Activated naive CD4-positive, alpha-beta T cell treated with anti-CD3 and anti-CD28 coated beads, Interleukin-2, amount 50 U/mL, for 72 hours (primary cell): ENCODE results near the gene CASP1. TPM values are rescaled to one million over a fixed set of nuclear protein-coding genes. Genes with fewer than 3 reads are reported as not detected.
"Not testable (repeated sequence)": the region's sequence is repeated elsewhere in the genome, so short reads cannot be mapped to it uniquely, and the experiment has no call there.

Experiments
- ATAC-seq, 2 donors: fragments of 150-1000 bp; cut with Tn5 transposase; 2 replicates each; pipeline ENCODE4 v1.10.0; 2021; ENCODE audit warnings: mild to moderate bottlenecking in 2 of 2, moderate library complexity in 2 of 2
- DNase-seq, 2 donors: peaks; one replicate each; pipeline ENCODE4 v3.0.0; 2021 to 2022; ENCODE audit warnings: low spot score in 2 of 2
- H3K27ac Mint-ChIP-seq, 2 donors: one replicate each; pipeline ENCODE4 v1.8.0; 2022; ENCODE audit warnings: mild to moderate bottlenecking in 2 of 2, mixed read lengths in 2 of 2
- H3K36me3 Mint-ChIP-seq, 2 donors: one replicate each; pipeline ENCODE4 v1.8.0; 2022; ENCODE audit warnings: mixed read lengths in 2 of 2
- H3K9me3 Mint-ChIP-seq, 2 donors: one replicate each; pipeline ENCODE4 v1.8.0; 2022; ENCODE audit warnings: mixed read lengths in 2 of 2
- total RNA-seq, 2 donors: library from RNA; stranded (reverse); gene quantifications; one replicate each; pipeline ENCODE4 v1.2.3, GENCODE V29; 2022

Gene CASP1
- total RNA-seq: 10 to 100 TPM; 23.6 to 46.5 TPM

DNA sequence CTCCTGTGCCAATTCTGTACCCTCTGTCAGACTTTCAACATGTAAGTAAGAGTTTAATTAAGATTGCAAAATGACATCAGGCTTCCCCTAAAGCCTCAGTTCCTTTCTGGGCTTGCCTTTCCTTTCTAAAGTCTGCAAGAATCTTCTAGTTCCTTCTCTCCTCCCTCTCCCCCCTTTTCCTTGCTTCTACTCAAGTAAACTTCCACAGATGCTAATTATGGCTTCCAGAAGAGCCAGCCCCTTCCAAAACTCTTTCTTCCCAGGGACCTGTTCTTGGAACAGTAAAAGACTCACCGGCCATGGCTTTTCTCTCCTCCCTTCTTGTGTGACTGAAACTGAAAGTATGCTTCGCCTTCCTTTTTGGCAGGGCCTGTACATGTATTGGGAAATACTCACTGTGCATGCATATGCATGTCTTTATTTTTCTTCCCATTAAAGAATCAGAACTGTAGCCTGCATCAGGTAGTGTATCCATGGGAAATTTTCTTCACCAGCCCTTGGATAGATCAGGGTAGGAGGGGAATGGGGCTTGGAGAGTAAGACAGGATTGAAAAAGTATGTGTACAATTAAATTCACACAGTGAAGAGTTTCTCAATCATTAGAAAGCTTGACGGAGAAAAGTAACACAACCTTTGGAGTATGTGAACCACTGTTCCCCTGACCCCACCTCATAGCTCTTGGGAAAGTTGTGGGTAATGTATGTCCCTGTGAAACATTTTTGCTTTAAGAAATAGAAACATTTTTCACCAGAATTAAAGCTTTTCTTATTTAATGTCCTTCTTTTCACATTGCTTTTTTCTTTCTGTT lies at the start of gene CASP1:
Gene CASP1, minus strand, starts transcription at position 332 of the 808 bp plus-strand sequence. Its CDS starts 31 bp downstream, at position 301.
- ATAC-seq: peak; percentile 80 to 84
- peak in 1 of 2 donors; percentile 27 for DNase-seq
- Mint-ChIP-seq H3K27ac (peak within 1 kb of the TSS; percentile 87 to 94), H3K36me3 (peaks cover 19 to 28% of the 10 kb centered on the region in 2 donors), H3K9me3 (peaks cover 5 to 14% of the 10 kb centered on the region in 2 donors)

DNA sequence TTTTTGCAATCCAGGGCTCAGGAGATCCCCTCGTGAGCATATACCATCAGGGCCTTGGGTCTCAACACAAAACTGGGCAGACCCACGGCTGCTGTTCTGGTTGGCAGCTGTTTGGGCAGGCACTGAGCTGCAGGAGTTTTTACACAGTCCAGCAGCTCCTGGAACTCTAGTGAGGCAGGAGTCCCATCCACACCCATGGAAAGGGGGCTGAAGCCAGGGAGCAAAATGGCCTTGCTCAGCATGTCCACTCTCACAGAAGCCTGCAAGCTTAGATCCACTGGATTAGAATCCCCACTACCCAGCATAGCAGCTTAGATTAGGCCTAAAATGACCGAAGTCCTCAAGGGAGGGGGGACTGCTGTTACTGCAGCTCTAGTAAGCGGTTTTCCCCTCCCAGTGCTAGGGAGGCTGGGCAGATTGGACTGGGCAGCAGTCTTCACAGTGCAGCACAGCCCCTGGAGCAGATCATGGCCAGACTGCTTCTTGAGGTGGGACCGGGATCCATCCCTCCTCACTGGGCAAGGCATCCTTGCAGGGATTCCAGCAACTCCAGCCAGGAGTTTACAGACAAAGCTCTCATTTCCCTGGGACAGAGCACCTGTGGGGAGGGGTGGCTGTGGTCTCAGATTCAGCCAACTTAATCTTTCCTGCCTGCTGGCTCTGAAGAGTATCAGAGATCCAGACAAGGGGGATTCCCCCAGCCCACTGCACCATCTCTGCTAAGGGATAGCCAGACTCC lies 46.6 kb upstream of the CASP1 start:
- H3K9me3 Mint-ChIP-seq: no peaks in the 10 kb centered on the region
- no peak for DNase-seq
- H3K27ac Mint-ChIP-seq: no peak overlapping the region
- H3K36me3 Mint-ChIP-seq: no peaks in the 10 kb centered on the region
- no peak for ATAC-seq

DNA sequence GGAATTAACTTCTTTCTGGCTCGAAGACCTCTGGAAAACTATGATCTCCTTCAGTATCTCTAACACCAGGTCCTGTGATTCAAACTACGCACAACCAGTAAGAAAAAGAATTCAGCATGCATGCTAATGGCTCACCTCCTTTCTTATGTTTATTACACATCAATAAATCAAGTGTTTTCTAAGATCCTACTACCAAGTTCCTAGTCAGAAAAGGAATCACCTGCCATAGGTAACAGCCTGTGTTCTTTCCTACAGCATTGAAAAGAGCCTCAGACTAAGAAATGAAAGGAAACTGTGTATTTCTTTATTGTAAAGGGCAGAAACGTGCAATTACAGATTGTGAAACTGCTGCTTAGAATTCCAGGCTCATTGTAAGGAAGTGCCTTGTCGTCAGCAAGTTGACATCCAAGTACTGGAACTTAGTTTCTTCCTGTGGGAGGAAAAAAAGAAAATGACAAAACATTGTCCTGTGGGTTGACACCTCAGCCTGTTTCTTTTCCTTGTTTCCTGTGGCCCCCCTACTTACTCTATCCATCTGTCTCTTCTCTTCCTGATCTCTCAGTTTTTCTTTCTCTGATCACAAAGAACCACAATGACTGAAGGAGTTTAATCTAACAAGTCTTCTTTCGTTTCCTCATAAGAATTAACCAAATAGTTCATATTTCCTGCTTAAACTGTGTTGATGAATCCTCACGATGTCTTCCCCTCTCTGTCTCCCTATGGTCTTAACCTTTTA lies 45.4 kb upstream of the CASP1 start:
- not testable (repeated sequence) for H3K27ac Mint-ChIP-seq, H3K9me3 Mint-ChIP-seq, DNase-seq, H3K36me3 Mint-ChIP-seq, ATAC-seq

DNA sequence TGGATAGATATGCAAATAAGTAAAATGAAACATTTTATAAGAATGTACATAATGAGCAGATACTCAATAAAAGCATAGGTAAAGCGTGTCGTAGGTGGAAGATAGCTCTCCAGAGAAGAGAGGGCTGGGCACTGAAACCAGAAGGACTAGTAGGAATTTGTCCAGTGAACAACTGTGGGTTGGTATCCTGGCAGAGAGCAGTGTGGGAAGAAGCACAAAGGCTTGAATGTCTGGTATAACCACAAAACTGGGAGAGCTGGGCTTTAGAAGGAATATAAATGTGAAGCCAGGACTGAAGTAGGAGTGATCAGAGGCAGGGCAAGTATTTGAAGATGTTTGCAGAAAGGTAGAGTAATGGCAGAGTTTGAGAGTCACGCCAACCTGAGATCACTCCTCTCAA lies 43.3 kb upstream of the CASP1 start:
- no peak overlapping the region for H3K27ac Mint-ChIP-seq
- no peak for ATAC-seq

DNA sequence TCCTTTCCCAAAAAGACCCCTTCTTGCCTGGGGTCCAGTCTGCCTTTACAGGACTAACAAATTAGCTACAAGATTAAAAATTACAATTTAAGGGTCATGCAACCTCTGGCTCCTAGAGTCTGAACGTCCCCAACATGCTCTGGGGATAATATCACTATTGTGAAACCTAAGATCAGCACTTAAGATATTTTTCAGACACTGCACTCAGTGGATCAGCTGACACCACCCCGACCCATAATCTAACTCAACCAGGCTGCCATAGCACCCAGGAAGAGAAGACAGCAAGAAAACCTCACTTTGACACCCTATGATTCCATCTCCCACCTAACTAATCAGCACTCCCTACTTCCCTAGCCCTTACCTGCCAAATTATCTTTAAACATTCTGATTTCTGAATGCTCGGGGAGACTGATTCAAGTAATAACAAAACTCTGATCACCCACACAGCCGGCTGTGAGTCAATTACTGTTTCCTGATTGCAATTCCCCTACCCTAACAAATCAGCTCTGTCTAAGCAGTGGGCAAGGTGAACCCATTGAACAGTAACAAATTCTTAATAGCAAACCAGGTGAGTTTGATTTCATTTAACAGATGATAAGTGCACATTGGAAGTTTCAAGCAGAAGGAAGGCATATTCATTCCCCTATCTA lies 42.3 kb upstream of the CASP1 start:
- DNase-seq: peak in 1 of 2 donors; percentile 19
- not testable (repeated sequence) for H3K27ac Mint-ChIP-seq, H3K36me3 Mint-ChIP-seq, H3K9me3 Mint-ChIP-seq
- peak; percentile 80 to 98 for ATAC-seq

More for the DNA sequence above, 43.3 kb upstream of the CASP1 start:
- no peaks in the 10 kb centered on the region for H3K9me3 Mint-ChIP-seq
- no peak for DNase-seq
- H3K36me3 Mint-ChIP-seq: no peaks in the 10 kb centered on the region

DNA sequence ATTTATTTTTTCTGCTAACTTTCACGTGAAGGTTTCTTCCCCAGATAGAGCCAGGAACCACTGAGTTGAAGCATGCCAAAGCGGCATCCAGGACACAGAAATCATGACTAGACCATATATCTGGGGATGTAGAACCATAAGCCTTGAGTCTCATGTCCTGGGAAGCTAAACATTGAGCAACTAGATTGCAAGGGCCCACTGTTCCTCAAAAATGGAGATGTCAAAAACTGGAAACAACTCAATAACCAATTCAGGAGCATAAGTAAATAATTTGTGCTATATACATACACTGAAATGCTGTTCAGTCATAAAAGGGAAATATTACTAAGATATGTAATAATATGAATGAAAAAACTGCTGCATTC lies 39.2 kb upstream of the CASP1 start:
- Mint-ChIP-seq H3K36me3 (no peaks in the 10 kb centered on the region), H3K9me3 (peaks cover 0 to 4% of the 10 kb centered on the region in 2 donors), H3K27ac (no peak overlapping the region)
- no peak for ATAC-seq
- no peak for DNase-seq

DNA sequence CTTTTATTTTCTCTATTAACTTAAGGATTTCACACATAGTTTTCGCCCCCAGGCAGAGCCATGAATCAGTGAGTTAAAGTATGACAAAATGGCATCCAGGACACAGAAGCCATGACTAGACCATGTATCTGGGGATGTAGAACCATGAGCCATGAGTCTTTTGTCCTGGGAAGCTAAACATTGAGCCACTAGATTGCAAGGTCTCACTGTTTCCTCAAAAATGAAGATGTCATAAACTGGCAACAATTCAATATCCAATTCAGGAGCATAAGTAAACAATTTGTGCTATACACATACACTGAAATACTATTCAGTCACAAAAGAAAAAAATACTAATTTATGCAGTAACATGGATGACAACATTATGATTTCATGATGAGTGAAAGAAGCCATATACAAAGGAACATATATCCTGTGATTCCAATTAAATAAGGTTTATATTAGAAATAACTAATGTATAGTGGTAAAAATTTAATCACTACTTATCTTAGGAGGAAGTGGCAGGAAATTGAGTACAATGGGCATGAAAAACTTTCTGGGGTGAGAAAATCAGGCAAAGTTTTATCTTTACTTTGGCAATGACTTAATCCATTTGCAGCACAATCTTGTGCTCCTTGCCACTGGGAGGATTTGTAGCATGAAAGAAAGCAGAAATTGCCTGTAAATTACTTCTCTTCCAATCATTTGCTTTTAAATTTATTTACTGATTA lies 38.7 kb upstream of the CASP1 start:
- Mint-ChIP-seq H3K27ac (no peak overlapping the region), H3K36me3 (no peaks in the 10 kb centered on the region), H3K9me3 (peaks cover 0 to 4% of the 10 kb centered on the region in 2 donors)
- DNase-seq: no peak
- no peak for ATAC-seq

DNA sequence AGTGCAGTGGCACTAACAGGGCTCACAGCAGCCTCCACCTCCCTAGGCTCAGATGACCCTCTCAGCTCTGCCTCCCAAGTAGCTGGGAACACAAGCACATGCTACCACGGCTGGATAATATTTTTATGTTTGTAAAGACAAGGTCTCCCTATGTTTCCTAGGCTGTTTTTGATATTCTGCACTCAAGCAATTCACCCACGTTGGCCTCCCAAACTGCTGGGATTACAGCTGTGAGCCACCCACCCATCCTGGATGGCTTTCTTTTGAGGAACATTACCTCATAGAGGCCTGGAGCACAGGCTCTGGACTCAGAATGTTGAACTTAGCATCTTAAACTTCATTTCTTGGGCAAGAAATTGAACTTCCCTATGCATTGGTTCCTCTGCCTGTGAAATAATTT lies 37.1 kb upstream of the CASP1 start:
- ATAC-seq, DNase-seq, H3K36me3 Mint-ChIP-seq, H3K27ac Mint-ChIP-seq, H3K9me3 Mint-ChIP-seq: not testable (repeated sequence)

DNA sequence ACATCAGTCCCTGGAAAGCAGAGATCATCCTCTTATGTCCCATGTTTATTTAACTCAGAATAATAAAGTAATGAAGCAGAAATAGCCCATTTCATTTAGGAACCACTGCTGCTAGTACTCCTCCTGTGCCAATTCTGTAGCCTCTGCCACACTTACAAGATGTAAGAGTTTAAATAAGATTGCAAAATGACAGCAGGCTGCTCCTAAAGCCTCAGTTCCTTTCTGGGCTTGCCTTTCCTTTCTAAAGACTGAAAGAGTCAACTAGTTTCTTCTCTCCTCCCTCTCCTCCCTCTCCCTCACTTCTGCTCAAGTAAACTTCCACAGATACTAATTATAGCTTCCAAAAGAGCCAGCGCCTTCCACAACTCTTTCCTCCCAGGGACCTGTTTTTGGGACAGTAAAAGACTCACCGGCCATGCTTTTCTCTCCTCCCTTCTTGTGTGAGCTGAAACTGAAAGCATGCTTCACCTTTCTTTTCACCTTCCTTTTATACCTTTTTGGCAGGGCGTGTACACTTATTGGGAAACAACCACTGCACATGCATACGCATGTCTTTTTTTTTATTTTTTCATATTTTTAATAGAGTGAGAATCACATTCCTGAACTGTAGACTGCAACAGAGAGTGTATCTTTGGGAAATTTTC lies 36.3 kb upstream of the CASP1 start:
- Mint-ChIP-seq H3K36me3 (no peaks in the 10 kb centered on the region), H3K27ac (peak overlapping the region in 1 of 2 donors; percentile 41), H3K9me3 (peaks cover 0 to 4% of the 10 kb centered on the region in 2 donors)
- DNase-seq (no peak), ATAC-seq (peak in 1 of 2 donors; percentile 32)

DNA sequence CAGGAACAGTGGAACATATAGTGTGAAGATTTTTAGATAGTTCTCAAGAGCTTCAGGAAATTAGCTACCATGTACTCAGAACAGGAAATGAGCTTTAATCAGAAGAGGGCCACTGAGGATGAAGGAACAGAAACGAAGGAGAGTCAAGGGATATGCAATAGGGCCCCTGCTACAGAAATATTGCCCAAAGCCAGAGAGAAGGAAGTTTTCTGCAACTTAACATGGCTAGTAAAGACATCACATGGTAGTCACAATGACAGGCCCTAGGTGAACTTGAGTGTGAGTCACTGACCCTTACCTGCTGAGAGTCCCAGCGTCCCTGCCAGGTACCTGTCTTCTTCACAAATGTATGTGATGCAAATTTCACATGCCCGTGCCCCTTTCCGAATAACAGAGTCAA lies 35.4 kb upstream of the CASP1 start:
- Mint-ChIP-seq H3K27ac (no peak overlapping the region), H3K9me3 (peaks cover 0 to 4% of the 10 kb centered on the region in 2 donors), H3K36me3 (no peaks in the 10 kb centered on the region)
- ATAC-seq: peak in 1 of 2 donors; percentile 20
- no peak for DNase-seq

DNA sequence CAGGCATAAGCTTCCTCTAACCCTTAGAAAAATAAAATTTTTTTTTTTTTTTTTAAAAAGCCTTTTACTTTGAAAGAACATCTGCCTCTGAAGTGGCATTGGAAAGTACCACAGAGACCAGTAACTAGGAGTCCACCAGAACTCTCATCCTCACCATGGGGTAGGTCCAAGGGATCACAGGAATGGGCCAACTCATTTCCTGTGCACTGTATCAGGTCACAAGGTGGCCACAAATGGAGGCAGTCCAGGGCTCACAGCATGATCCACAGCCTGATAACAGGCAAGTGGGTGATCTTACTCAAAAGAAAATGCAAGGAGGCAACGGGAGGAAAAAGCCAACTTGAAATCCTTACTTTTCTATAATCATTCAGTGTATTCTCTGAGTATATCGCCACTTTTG lies 34.8 kb upstream of the CASP1 start:
- H3K36me3 Mint-ChIP-seq, H3K27ac Mint-ChIP-seq, DNase-seq, H3K9me3 Mint-ChIP-seq: not testable (repeated sequence)
- ATAC-seq: peak in 1 of 2 donors; percentile 73

DNA sequence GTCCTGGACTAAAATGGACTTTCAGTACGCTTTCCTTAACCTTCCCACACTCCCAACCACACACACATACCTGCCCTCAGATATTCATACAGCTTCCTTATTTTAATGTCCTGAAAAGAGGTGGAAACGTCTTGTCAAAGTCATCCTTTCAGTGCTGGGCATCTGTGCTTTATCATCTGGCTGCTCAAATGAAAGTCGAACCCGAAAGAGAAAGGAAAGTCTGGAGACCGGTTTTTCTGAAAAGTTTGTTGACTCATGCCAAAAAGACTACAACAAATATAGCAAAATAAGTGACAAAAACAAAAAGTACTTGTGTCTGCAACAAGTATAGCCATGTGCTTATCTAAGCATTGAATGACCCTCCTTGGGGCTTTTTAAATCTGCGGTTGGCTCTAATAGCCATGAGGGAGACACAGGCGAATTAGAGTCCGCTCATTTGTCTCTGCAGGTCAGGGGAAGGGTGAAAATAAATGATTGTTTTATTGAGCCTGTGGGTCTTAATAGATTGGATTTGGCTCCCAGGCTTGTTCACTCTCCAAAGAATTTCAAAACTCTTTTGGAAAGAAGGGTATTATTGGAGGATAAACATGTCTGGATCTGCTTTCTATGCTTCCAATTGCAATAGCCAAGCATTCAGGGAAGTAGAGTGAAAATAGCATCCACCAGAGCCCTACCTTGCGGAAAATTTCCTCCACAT lies 28.4 kb upstream of the CASP1 start:
- not testable (repeated sequence) for DNase-seq, H3K27ac Mint-ChIP-seq, H3K36me3 Mint-ChIP-seq, ATAC-seq, H3K9me3 Mint-ChIP-seq

DNA sequence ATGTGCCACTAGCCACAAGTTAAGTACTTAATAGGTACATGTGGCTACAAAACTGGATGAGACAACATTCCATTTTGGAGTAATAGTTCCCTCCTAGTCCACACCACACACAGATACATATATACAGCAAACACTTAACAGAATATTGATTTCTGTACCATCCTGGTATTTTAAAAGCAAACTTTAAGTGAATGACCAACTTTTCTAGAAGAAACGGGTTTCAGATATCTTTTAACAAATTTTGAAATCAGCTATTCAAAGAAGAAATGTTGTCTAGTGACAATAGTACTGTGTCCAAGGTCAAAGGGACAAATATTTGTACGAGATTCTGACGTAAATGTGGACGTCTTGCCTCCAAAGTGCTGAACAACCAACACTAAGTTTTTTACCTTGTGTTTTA lies 22.5 kb upstream of the CASP1 start:
- Mint-ChIP-seq H3K36me3 (no peaks in the 10 kb centered on the region), H3K9me3 (no peaks in the 10 kb centered on the region), H3K27ac (no peak overlapping the region)
- DNase-seq: no peak
- no peak for ATAC-seq

DNA sequence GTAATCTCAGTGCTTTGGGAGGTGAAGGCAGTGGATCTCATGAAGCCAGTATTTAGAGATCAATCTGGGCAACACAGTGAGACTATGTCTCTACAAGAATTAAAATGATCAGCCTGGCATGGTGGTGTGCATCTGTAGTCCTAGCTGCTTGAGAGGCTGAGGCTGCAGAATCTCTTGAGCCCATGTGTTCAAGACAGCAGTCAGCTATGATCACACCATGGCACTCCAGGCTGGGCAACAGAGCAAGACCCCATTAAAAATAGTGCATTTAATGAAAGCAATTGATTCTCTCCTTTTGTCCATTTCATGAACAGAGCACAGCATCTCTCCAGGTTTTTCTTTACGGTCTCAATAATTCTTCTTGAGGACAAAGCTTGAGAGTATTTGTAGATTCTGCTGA lies 21.5 kb upstream of the CASP1 start:
- H3K36me3 Mint-ChIP-seq: no peaks in the 10 kb centered on the region
- no peaks in the 10 kb centered on the region for H3K9me3 Mint-ChIP-seq
- DNase-seq (no peak), ATAC-seq (no peak)
- no peak overlapping the region for H3K27ac Mint-ChIP-seq
